HEK293T (cell line): ENCODE results near the gene SLC9A6.

Experiments
- ARNT ChIP-seq: fragments of 450-650 bp; IDR thresholded peaks from 2 replicates; pipeline ENCODE4 v1.6.1; 2017; ENCODE audit warnings: mild to moderate bottlenecking
- CTBP1 ChIP-seq: fragments of 450-650 bp; IDR thresholded peaks from 2 replicates; pipeline ENCODE4 v1.6.1; 2016; ENCODE audit warnings: borderline replicate concordance
- ELF4 ChIP-seq: fragments of 450-650 bp; IDR thresholded peaks from 2 replicates; pipeline ENCODE4 v1.6.1; 2017; ENCODE audit warnings: antibody characterized with exemption
- FOXA1 ChIP-seq: fragments of 450-650 bp; IDR thresholded peaks from 2 replicates; pipeline ENCODE4 v1.6.1; 2016; ENCODE audit warnings: mild to moderate bottlenecking
- FOXK2 ChIP-seq: fragments of 450-650 bp; IDR thresholded peaks from 2 replicates; pipeline ENCODE4 v1.6.1; 2016; ENCODE audit warnings: mild to moderate bottlenecking
- FOXM1 ChIP-seq: fragments of 450-650 bp; IDR thresholded peaks from 2 replicates; pipeline ENCODE4 v1.6.1; 2017; ENCODE audit warnings: mild to moderate bottlenecking, borderline replicate concordance
- HDGF ChIP-seq: fragments of 450-650 bp; IDR thresholded peaks from 2 replicates; pipeline ENCODE4 v1.6.1; 2017; ENCODE audit warnings: antibody characterized with exemption, borderline replicate concordance
- LEF1 ChIP-seq: fragments of 450-650 bp; IDR thresholded peaks from 2 replicates; pipeline ENCODE4 v1.6.1; 2017; ENCODE audit warnings: mild to moderate bottlenecking, borderline replicate concordance
- NFRKB ChIP-seq: fragments of 450-650 bp; IDR thresholded peaks from 2 replicates; pipeline ENCODE4 v1.6.1; 2016; ENCODE audit warnings: mild to moderate bottlenecking, moderate library complexity
- PKNOX1 ChIP-seq: fragments of 450-650 bp; IDR thresholded peaks from 2 replicates; pipeline ENCODE4 v1.6.1; 2016
- SP1 ChIP-seq: fragments of 450-650 bp; IDR thresholded peaks from 2 replicates; pipeline ENCODE4 v1.6.1; 2017
- SUZ12 ChIP-seq: fragments of 450-650 bp; IDR thresholded peaks from 2 replicates; pipeline ENCODE4 v1.6.1; 2016; ENCODE audit warnings: mild to moderate bottlenecking
- TARDBP ChIP-seq: fragments of 450-650 bp; IDR thresholded peaks from 2 replicates; pipeline ENCODE4 v1.6.1; 2016
- ZNF384 ChIP-seq: fragments of 450-650 bp; IDR thresholded peaks from 2 replicates; pipeline ENCODE4 v1.6.1; 2016

- TF ChIP-seq SUZ12 (no peak), ARNT (no peak), SP1 (no peak), FOXA1 (no peak), FOXM1 (no peak), PKNOX1 (no peak), HDGF (no peak), TARDBP (no peak), ZNF384 (no peak), LEF1 (no peak), FOXK2 (no peak), ELF4 (no peak), CTBP1 (no peak), NFRKB (no peak)
Observed at GRCh38 chrX:136047969-136048368, 62.7 kb downstream of the SLC9A6 start.
